HG02759 (cell line): ENCODE results near the gene PRR18.

Experiments used
- ATAC-seq: cut with Tn5 transposase; IDR thresholded peaks from one replicate; pipeline ENCODE4 v1.9.1; 2021; ENCODE audit warnings: mild to moderate bottlenecking, moderate library complexity; ENCODE audit not compliant: unreplicated experiment

PRR18 gene

GRCh38 chr6:166307082-166308032, 835 bp downstream of the PRR18 start:
- ATAC-seq = peak; percentile 39

DNA sequence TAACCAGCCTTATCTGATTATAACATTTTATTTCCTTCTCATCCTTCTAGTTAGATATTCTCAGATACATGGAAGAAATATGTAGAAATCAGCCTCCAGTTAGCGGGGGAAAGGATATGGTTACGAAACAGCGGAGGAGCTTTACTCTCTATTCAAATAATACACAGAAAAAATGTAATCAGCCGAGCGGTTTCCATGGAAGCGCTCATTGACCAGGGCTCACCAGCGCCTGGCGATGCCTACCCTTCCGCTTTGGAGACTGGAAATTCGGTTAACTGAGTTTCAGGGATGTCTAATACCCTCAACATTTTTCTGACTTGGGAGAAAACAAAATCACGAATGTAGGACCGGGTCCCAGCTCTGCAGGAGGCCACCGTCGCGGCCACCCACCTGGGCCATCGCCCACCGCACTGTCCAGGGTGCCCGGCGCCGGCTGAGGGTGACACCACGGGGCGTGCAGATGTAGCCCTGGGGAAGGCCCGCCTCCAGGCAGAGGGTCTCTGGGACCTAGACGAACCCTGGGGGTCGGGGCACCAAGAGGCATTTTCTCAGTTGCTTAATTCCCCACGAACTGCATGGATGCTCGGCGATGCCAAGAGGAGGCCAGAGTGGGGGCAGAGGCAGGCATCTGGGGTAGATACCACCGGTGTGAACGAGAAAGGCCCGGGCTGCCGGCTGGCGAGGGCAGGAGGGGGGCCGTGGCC, 1.7 kb downstream of the PRR18 start:
- ATAC-seq = no peak

GRCh38 chr6:166305562-166306117, 2.6 kb downstream of the PRR18 start:
- ATAC-seq = no peak

DNA sequence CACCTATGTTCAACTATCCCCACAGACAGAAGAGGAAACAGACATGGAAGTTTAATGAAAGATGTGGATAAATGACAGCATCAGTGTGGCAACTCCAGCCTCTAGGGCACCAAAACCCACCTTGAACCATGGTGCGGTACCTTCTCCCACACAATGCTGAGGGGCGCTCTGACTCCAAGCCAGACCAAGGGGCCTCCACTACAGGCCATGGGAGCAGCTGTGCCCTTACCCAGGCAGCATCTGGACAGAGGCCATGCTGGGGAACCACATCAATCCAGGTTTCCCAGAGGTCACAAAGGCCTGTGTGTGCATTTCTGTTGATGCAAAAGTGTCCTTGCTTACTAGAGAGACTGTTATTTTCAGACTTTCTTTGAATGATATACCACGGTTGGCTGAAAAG, 4.1 kb downstream of the PRR18 start:
- ATAC-seq = no peak

- no peak for ATAC-seq
These were observed 6.3 kb downstream of the PRR18 start for GRCh38 chr6:166301611-166302529.

DNA sequence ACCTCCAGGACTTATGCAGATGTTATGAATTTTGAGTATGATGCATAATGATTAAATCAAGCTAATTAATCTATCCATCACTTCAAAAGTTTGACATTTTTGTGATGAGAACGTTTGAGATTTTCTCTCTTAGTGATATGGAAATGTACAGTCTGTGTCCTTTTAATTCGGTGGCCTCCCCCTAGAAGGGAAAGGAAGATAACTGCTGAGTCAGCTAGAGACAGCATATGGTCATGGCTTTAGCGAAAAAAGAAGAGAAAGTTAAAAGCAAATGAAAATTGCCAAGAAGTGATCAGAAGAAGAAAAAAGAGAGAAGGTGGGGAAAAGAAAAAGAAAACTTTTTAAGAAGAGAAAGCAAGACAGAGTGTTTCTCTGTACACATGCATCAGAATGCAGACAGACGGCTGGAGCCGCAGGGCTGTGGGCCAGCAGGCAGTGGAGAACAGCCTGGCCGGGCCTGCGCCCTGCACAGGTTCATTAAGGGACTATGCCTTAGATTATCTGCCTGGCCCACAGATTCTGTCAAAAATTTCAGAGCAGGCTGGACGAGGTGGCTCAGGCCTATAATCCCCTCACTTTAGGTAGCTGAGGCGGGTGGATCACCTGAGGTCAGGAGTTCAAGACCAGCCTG, 7.7 kb downstream of the PRR18 start:
- no peak for ATAC-seq

GRCh38 chr6:166297606-166298005, 10.6 kb downstream of the PRR18 start:
- ATAC-seq = no peak

GRCh38 chr6:166296035-166296883, 11.9 kb downstream of the PRR18 start:
- ATAC-seq = no peak

GRCh38 chr6:166293731-166294584, 14.2 kb downstream of the PRR18 start:
- no peak for ATAC-seq

- no peak for ATAC-seq
These were observed 18.8 kb downstream of the PRR18 start for GRCh38 chr6:166289207-166290060.

DNA sequence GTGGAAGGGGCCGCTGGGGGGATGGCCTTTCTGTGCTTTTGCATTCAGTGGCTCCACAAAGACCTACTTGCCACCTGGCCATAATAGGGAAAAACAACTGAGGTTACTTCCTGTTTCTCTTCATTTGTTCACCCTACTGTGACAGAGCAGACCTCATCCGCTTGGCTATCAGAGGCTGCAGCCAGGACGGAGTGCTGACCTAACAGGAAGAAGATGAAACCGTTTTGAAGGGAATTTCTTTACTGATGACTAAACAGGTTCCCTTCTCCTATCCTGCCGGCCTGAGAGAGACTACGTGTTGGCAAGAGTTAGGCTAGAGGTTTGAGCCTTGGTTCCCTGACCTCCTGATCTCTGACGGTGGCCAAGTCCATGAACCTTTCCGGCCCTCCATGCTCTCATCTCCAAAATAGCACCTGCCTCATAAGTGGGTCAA, 21.3 kb downstream of the PRR18 start:
- ATAC-seq = peak; percentile 98

DNA sequence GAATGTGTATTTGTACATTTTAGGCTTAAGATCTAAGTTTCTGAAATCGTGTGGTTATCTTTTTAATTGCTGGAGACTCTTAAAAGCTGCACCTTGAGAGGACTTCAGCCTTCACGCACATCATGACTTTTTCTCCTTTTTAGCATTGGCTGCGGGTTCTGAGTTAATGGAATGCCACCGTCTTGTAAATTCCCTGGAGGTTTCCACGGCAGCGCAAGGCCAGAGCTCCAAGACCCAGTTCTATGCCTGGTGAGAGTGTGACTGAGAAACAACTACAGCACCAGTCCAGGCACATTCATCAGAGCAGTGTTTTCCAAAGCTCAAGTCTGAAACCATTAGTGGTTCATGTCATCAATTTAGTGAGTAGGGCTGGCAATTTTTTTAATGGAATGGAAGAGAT, 23.0 kb downstream of the PRR18 start:
- no peak for ATAC-seq

GRCh38 chr6:166284640-166285039, 23.6 kb downstream of the PRR18 start:
- ATAC-seq = no peak

- ATAC-seq = no peak
These were observed 25.7 kb downstream of the PRR18 start for GRCh38 chr6:166282394-166283032.

- peak; percentile 56 for ATAC-seq
These were observed 27.1 kb downstream of the PRR18 start for GRCh38 chr6:166281104-166281503.

DNA sequence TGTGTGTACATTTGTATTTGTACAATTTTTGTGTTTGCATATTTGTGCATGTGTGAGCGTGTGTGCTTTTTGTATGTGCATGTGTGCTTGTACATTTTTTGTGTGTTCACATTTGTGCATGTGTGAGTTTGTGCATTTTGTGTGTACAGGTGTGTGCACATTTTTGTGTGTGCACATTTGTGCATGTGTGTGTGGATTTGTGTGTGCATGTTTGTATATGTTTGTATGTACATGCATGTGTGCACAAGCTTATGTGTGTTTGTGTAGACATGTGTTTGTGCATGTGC, 28.9 kb downstream of the PRR18 start:
- no peak for ATAC-seq
